Parietal lobe (tissue), 2 donors: ENCODE results near the gene PPOX. TPM values are rescaled to one million over a fixed set of nuclear protein-coding genes. Genes with fewer than 3 reads are reported as not detected.

Experiments
- small RNA-seq: library from RNA; depleted of rRNA; stranded (forward); fragments of <200 nt; gene quantifications from one replicate; pipeline ENCODE3, GENCODE V24; 2014; ENCODE audit warnings: low replicate concordance
- total RNA-seq: library from RNA; depleted of rRNA; stranded (reverse); fragments of >200 nt; gene quantifications from one replicate; pipeline ENCODE4 v1.2.3, GENCODE V29; 2014

PPOX gene
- 26.3 TPM for total RNA-seq

DNA sequence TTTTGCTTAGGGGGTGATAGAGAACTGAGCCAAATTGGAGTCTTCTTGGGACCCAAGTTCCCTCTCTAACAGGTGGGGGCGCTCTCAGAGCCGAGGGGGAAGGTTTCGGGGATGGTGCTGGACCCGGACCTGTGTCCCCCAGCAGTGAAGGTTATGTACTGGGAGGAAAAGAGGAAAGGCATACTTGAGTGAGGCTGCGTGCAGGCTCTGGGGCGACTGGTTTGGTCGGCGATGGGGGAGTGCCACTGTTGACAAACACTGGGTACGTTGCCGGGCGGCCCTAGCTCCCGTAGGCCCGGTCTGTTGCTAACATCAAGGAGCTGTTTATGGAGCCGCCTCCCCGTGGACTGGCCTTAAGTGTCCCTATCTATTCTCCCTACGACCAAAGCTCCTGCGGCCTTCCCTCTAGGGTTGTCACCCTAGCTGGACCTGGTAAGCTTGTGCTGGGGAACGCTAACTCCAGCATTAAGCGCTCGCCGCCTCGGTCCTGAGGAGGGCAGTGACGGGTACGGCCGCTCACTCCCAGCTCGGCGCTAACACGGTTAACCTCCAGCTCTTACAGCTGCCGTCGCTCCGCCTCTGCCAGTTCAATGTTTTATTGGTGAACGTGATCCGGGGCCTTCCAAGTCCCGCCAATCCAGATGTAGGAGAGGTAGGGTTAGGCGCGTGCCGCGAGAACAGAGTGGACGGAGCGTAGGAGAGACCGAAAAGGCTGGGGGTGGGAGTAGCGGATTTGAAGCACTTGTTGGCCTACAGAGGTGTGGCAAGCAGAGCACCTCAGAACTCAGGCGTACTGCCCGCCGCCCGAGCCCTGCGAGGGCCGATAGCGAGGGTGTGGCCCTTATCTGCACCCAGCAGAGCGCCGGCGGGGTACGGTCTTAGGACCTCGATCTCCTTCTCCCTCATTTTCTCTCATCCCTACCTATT, at the start of gene PPOX:
TSS of gene PPOX (plus strand) at position 685 of the 927 bp plus-strand sequence. CDS start 422 bp downstream, outside the sequence.

GRCh38 chr1:161117759-161118581, 48.3 kb upstream of the PPOX start, which contains the start of the genes NIT1 and PFDN2:
TSS of gene NIT1 (plus strand) at chr1:161118105. CDS start at chr1:161118177, 72 bp downstream.
TSS of gene PFDN2 (minus strand) at chr1:161118037. CDS start at chr1:161118026, 11 bp downstream.

DNA sequence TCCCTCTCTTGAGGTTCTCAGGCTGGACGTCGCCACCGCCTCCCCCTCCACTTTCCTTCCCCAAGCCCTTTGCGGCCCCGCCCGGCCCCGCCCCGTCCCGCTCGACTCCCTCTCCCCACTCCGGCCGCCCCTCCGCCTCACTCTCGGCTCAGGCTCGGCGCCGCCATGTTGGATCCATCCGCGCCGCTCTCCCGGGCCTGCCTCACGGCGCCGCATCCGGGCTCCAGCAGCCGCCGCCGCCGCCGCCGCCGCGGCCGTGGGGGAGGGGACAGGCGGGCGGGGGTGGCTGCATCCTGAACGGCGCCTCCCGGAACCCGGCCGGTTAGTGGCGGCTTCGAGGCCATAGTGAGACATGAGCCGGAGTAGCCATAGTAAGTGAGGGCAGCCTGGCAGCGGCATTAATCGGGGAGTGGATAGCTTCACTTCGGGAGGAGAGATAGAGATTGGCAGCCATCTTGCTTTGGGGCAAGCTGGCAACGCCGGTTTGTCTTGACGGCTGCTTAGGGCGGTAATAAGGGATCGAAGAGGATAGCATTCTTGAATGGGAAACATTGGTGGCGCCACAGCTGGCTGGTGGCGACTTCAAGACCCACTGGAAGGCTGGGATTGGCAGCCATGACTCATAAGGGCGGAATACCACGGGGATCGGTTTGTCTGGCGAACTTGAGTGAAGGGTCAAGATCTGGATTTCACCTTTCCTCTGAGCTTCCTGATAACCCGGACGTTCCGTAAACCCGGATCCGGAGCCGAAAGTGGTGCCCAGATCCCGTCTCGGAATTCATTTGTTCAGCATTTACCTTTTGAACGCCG, 33.6 kb upstream of the PPOX start, which contains the start of gene DEDD:
TSS of gene DEDD (minus strand) at position 258 of the 810 bp plus-strand sequence. CDS start 8,205 bp downstream, outside the sequence.

GRCh38 chr1:161153682-161154337, 12.4 kb upstream of the PPOX start, which contains the start of gene UFC1:
TSS of gene UFC1 (plus strand) at chr1:161153978. CDS start at chr1:161153998, 20 bp downstream.

DNA sequence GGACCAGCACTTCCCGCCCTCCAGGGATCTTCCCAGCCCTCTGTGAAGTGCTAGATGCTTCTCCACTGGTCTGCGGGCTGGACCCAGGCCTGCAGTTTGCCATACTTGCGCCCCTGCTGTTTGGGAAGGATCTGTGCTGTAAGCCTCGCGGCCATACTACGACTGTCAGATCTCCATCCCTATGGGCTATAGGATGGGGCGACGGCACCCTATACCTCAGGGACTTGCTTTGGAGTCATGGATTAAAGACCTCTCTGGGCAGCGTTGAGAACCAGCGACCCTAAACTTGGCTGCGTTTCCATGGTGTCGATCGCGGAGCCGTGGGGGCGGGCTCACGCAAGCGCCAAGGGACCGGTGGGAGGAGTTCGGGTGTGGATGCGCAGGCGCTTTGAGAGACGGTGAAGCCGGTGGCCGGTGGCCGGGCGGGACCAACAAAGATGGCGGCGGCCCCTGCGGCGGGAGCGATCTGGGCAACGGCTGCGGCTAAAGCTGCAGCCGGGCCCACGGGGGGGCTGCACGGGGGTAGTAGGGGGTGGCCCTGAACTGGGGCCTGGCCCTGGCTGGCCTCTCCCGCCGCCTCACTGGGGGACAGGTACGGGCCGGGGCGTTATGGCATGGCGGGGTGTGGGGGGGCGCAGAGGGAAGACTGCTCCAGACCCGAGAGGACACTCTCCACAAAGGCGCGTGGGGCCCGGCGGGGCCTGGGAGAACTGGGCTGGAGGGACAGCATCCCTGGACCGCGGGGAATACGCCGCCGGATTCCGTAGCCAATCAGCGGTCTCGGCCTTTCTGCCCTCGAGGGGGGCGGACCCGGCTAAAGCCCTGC, 6.9 kb upstream of the PPOX start, which contains the start of gene USP21:
TSS of gene USP21 (plus strand) at position 414 of the 826 bp plus-strand sequence. CDS start 1,141 bp downstream, outside the sequence.

DNA sequence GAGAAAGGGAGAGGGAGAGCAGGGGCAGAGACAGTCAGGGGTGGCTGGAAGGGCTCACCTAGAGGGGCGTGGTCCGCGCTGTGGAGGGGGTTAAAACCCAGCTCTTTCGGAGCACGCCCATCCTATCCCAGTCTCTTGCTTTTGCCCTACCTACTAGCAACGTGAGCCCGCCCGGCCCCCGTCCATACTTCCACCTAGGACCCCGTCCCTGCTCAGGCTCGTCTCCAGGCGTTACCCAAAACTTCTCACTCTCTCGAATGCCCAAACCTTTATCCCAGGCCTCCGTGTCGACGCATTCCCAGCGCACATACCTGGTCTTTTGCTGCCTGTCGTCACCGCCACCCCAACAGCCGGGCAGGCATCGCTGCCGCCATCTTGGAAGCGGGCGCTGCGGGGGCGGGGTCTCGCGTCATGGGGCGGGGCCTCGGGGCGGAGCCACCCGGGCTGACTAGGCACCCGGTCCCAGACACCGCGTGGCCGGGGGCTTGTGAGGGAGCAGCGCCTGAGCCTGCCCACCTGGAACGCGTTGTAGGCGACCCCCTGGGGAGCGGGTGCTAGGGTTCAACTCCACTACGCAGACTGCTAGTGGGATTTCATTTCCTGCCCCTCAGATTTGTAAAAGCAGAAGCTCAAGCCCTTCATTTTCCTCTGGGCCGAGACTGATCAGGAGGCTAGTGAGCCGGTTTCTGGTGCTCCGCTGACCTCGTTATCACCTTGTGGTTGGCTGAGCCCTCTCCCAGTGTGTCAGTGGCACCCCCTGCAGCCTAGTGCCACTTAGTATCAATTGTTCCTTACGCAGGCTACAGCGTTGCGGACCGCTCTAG, 11.1 kb downstream of the PPOX start, which contains the start of gene B4GALT3:
TSS of gene B4GALT3 (minus strand) at position 396 of the 824 bp plus-strand sequence. CDS start 1,447 bp downstream, outside the sequence.

GRCh38 chr1:161198897-161199431, 32.7 kb downstream of the PPOX start, which contains the start of gene ADAMTS4:
TSS of gene ADAMTS4 (minus strand) at chr1:161199054. CDS start at chr1:161198627, 427 bp downstream.

DNA sequence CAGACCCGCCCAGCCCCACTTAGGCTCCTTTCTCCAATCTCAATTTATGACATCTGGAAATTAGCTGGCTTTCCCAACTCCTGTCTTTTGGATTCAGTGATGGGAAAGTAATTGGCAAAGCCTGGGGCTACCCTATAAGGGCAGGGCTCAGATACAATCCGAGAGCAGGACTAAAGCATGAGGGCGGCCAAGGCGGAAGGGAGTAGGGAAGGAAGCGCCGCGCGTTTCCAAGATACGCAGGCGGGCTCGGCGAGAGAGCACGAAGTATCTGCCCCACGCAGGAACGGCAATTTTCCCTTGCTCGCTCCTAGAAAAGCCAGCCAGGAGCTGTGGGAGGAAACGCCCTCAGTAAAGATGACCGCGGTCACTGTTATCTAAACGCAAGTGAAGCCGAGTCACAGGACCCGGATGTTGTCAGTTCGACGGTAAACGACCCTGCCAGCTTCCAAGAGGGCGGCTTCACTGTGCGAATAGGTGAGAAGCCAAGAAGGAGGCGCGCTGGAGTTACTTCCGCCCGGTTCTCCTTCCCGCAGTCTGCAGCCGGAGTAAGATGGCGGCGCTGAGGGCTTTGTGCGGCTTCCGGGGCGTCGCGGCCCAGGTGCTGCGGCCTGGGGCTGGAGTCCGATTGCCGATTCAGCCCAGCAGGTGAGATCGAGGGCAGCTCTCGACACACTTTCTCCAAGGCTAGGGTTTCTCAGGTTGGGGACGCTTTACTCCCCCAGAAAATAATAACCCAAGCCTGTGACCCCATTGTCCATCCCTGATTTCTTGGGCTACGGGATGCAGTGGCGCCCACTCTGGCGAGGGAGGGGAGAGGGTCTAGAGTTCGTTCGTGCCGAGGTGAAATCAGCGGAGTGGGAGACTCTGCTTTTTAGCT, 35.8 kb downstream of the PPOX start, which contains the start of gene NDUFS2:
TSS of gene NDUFS2 (plus strand) at position 532 of the 877 bp plus-strand sequence. CDS start at position 551, 19 bp downstream.

GRCh38 chr1:161215076-161215475, 48.9 kb downstream of the PPOX start, which contains the start of gene FCER1G:
TSS of gene FCER1G (plus strand) at chr1:161215295. CDS start at chr1:161215322, 27 bp downstream.

Small RNA genes within 50 kb of the gene (small RNA-seq; reads per million reads assigned to genes)
- not detected for gene RF01225

Other genes starting within 250 kb of the PPOX start
- not detected for gene ITLN2, start 211.6 kb upstream of the PPOX start, total RNA-seq
- 18.8 TPM for gene F11R, start 145.3 kb upstream of the PPOX start, total RNA-seq
- 35.1 TPM for gene TSTD1, start 127.5 kb upstream of the PPOX start, total RNA-seq
- 121 TPM for gene USF1, start 120.4 kb upstream of the PPOX start, total RNA-seq
- gene ARHGAP30, start 96.5 kb upstream of the PPOX start, total RNA-seq = 0.31 TPM
- gene NECTIN4, start 76.9 kb upstream of the PPOX start, total RNA-seq = not detected
- gene KLHDC9, start 68.1 kb upstream of the PPOX start, total RNA-seq = 1.6 TPM
- 30.0 TPM for gene PFDN2, start 48.4 kb upstream of the PPOX start, total RNA-seq
- 26.3 TPM for gene NIT1, start 48.3 kb upstream of the PPOX start, total RNA-seq
- gene DEDD, start 33.8 kb upstream of the PPOX start, total RNA-seq = 20.0 TPM
- 81.1 TPM for gene UFC1, start 12.4 kb upstream of the PPOX start, total RNA-seq
- 22.2 TPM for gene USP21, start 6.9 kb upstream of the PPOX start, total RNA-seq
- gene B4GALT3, start 11.1 kb downstream of the PPOX start, total RNA-seq = 20.0 TPM
- 0.31 TPM for gene ADAMTS4, start 32.6 kb downstream of the PPOX start, total RNA-seq
- gene NDUFS2, start 35.9 kb downstream of the PPOX start, total RNA-seq = 128 TPM
- gene FCER1G, start 48.9 kb downstream of the PPOX start, total RNA-seq = 3.8 TPM
- gene APOA2, start 57.2 kb downstream of the PPOX start, total RNA-seq = not detected
- gene TOMM40L, start 59.6 kb downstream of the PPOX start, total RNA-seq = 25.4 TPM
- gene NR1I3, start 71.8 kb downstream of the PPOX start, total RNA-seq = not detected
- 1.9 TPM for gene PCP4L1, start 92.3 kb downstream of the PPOX start, total RNA-seq
- gene MPZ, start 143.5 kb downstream of the PPOX start, total RNA-seq = 2.2 TPM
- gene SDHC, start 148.0 kb downstream of the PPOX start, total RNA-seq = 21.6 TPM
- gene CFAP126, start 201.4 kb downstream of the PPOX start, total RNA-seq = not detected